ENCODE measurements around the gene NDUFA11. TPM values are rescaled to one million over a fixed set of nuclear protein-coding genes. Genes with fewer than 3 reads are reported as not detected.

NDUFA11 gene
- total and polyA plus RNA-seq, 2 of the 13 experiments (the other 11 are each of a cell fraction or from before 2014, with no cell fraction given) = 286 to 378 TPM

- TF ChIP-seq CENPX (CRISPR knock-in tag; IDR thresholded peaks at IDR 0.05) (no peak), RBFOX2 (IDR thresholded peaks at IDR 0.05; ENCODE audit: low read depth, low read length) (peak; percentile 86), PBX2 (CRISPR knock-in tag; IDR thresholded peaks at IDR 0.05) (no peak), JUND (CRISPR knock-in tag; IDR thresholded peaks at IDR 0.05) (no peak), ZFP90 (CRISPR knock-in tag; IDR thresholded peaks at IDR 0.05; ENCODE audit: borderline replicate concordance) (no peak; the same call in 1 of the 2 replicates), FOXA1 (IDR thresholded peaks at IDR 0.05) (no peak), FOXA1 (CRISPR knock-in tag; IDR thresholded peaks at IDR 0.05) (peak; percentile 43; the same call in 1 of the 2 replicates), ZNF691 (CRISPR knock-in tag; IDR thresholded peaks at IDR 0.05; ENCODE audit: borderline replicate concordance, low read depth) (no peak), TGIF2 (CRISPR knock-in tag; IDR thresholded peaks at IDR 0.05) (no peak), HOMEZ (CRISPR knock-in tag; IDR thresholded peaks at IDR 0.05; ENCODE audit: low read depth) (no peak), USF2 (IDR thresholded peaks at IDR 0.05; ENCODE audit: low read depth, low read length) (no peak), USF2 (CRISPR knock-in tag; IDR thresholded peaks at IDR 0.05; ENCODE audit: borderline replicate concordance) (no peak), ZNF550 (CRISPR knock-in tag; IDR thresholded peaks at IDR 0.05; ENCODE audit: borderline replicate concordance) (no peak), ZNF251 (CRISPR knock-in tag; IDR thresholded peaks at IDR 0.05) (no peak), ZFX (CRISPR knock-in tag; IDR thresholded peaks at IDR 0.05; ENCODE audit: low read depth) (peak; percentile 34; the same call in 1 of the 2 replicates), ZNF44 (CRISPR knock-in tag; IDR thresholded peaks at IDR 0.05) (no peak), ZNF567 (CRISPR knock-in tag; IDR thresholded peaks at IDR 0.05; ENCODE audit: borderline replicate concordance) (no peak; the same call in 1 of the 2 replicates), NFAT5 (CRISPR knock-in tag; IDR thresholded peaks at IDR 0.05) (no peak), ZNF235 (CRISPR knock-in tag; IDR thresholded peaks at IDR 0.05; ENCODE audit: borderline replicate concordance) (peak; percentile 49; the same call in 1 of the 2 replicates)
Measured at GRCh38 chr19:5908773-5909442, 5.3 kb upstream of the NDUFA11 start (continued).
